Prostate gland (tissue), 2 donors: ENCODE measurements around the gene APOBEC3G. TPM values are rescaled to one million over a fixed set of nuclear protein-coding genes. Genes with fewer than 3 reads are reported as not detected.

ENCODE experiments used
- DNase-seq: peaks from one replicate; pipeline ENCODE4 v3.0.0-alpha.2; 2019; ENCODE audit warnings: low spot score
- H3K27ac ChIP-seq, 2 donors: fragments of 200-600 bp; sonication (generic); 2 replicates each; pipeline ENCODE4 v1.5.1; 2017 to 2019
- H3K27me3 ChIP-seq: fragments of 200-600 bp; sonication (generic); replicated peaks from 2 replicates; pipeline ENCODE4 v1.5.1; 2019; ENCODE audit not compliant: insufficient read depth
- H3K36me3 ChIP-seq, 2 donors: fragments of 200-600 bp; sonication (generic); 1 replicate in 1 of 2; 2 replicates in 1 of 2; pipeline versions ENCODE4 v1.5.1 to v1.8.1; 2017 to 2019
- H3K4me1 ChIP-seq: fragments of 200-600 bp; sonication (generic); replicated peaks from 2 replicates; pipeline ENCODE4 v1.5.1; 2019
- H3K4me3 ChIP-seq, 2 donors: fragments of 200-600 bp; sonication (generic); 2 replicates each; pipeline ENCODE4 v1.5.1; 2017 to 2019
- H3K9me3 ChIP-seq: fragments of 200-600 bp; sonication (generic); 2 replicates; pipeline ENCODE4 v1.5.1; 2017
- POLR2A ChIP-seq: fragments of 450-650 bp; IDR thresholded peaks from one replicate; pipeline ENCODE4 v1.6.1; 2016; ENCODE audit warnings: antibody characterized with exemption, mild to moderate bottlenecking
- POLR2AphosphoS5 ChIP-seq: sonication (generic); formaldehyde crosslinking; IDR thresholded peaks from one replicate; pipeline ENCODE4 v1.6.1; 2017; ENCODE audit warnings: antibody characterized with exemption
- WGBS: methylation state at CpG from one replicate; pipeline ENCODE4 v1.1.5; 2018; 5-methylcytosine and 5-hydroxymethylcytosine counted together
- intact Hi-C: fragments of 100-400 bp; cut with DNase I; formaldehyde crosslinking; loops from one replicate; pipeline ENCODE4 v1.14.2; 2022
- total RNA-seq, 2 donors: library from RNA; depleted of rRNA; stranded (reverse); fragments of >200 nt; gene quantifications; one replicate each; pipeline ENCODE4 v1.1.0, GENCODE V29; 2016
- TF ChIP-seq, protein P1 (sequence below), 4 experiments: fragments of 200-600 bp in 2 of 4; fragments of 450-650 bp in 2 of 4; sonication (generic) in 2 of 4; IDR thresholded peaks; 1 replicate in 3 of 4; 2 replicates in 1 of 4; pipeline ENCODE4 v1.5.1; 2016 to 2019; ENCODE audit warnings: antibody characterized with exemption in 4 of 4, mild to moderate bottlenecking in 2 of 4, moderate library complexity in 2 of 4

APOBEC3G gene
- total RNA-seq, 2 donors from 2014 or later = 17.7 to 52.3 TPM

DNA sequence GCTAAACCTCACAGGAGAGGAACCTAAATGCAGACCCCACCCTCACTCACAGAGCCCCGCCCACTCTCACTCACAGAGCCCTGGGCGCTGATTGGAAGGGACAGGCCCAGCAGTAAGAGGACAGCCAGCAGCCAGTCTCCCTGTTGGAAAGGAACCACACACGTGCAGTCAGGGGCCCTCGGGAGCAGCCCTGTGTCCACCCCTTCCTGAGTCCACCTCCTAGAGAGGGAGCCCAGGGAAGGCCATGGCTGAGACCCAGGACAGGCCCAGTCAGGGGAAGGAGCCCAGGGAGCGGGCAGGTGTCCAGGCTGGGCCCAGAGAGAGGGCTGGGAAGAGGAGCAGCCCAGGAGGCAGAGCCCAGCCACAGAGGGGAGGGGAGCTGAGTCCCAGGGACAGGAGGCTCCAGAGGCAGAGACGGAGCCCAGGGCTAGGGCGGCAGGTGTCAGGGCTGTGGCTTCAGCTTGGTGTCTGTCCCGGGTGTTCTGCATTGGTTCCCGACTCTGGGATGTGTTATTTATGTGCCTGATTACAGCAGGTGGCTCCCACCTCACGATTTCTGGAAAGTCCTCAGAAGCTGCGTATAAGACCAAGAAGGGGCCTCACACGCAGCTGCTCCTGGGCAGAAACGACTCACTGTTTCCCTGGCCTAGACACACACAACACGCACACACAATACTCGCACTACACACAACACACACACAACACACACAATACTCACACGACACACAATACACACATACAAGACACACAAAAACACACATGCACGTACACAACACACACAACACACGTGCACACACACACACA lies 11.0 kb downstream of the APOBEC3G start:
- Histone ChIP-seq H3K4me3 (no peak overlapping the region), H3K4me1 (no peaks in the 10 kb centered on the region), H3K27me3 (no peaks in the 10 kb centered on the region), H3K27ac (no peak overlapping the region), H3K9me3 (no peaks in the 10 kb centered on the region), H3K36me3 (no peaks in the 10 kb centered on the region)
- no peak for TF ChIP-seq POLR2A
- TF ChIP-seq, protein P1, sequence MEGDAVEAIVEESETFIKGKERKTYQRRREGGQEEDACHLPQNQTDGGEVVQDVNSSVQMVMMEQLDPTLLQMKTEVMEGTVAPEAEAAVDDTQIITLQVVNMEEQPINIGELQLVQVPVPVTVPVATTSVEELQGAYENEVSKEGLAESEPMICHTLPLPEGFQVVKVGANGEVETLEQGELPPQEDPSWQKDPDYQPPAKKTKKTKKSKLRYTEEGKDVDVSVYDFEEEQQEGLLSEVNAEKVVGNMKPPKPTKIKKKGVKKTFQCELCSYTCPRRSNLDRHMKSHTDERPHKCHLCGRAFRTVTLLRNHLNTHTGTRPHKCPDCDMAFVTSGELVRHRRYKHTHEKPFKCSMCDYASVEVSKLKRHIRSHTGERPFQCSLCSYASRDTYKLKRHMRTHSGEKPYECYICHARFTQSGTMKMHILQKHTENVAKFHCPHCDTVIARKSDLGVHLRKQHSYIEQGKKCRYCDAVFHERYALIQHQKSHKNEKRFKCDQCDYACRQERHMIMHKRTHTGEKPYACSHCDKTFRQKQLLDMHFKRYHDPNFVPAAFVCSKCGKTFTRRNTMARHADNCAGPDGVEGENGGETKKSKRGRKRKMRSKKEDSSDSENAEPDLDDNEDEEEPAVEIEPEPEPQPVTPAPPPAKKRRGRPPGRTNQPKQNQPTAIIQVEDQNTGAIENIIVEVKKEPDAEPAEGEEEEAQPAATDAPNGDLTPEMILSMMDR (IDR thresholded peaks at IDR 0.05) = no peak
- no peak for TF ChIP-seq POLR2AphosphoS5
- no peak for DNase-seq
- 55% methylated on average over 17 of the region's 18 CpGs for WGBS
- intact Hi-C loops = no loop called here

DNA sequence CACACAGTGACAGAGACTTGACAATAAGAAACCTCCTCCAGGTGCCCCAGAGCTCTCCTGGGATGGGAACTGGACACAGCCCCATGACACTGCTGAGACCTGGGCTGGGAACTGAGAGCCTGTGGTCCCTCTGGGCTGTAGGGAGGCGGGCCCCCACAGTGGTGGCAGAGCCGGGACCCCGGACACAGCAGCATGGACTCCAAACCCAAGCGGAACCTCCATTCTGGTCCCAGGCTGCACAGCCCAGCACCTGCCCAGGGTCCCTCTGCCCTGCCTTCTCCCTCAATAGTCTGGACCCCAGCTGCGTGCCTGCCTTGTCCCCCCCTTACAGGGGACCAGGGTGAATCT lies 11.6 kb downstream of the APOBEC3G start:
- 84% methylated on average over 5 of the region's 5 CpGs for WGBS
- no peak overlapping the region for H3K27ac ChIP-seq
- H3K4me1 ChIP-seq = no peaks in the 10 kb centered on the region
- H3K27me3 ChIP-seq = no peaks in the 10 kb centered on the region
- TF ChIP-seq, protein P1 (IDR thresholded peaks at IDR 0.05) = no peak
- TF ChIP-seq POLR2A (no peak), POLR2AphosphoS5 (no peak)
- DNase-seq = no peak
- no peaks in the 10 kb centered on the region for H3K9me3 ChIP-seq
- H3K36me3 ChIP-seq = no peaks in the 10 kb centered on the region
- no peak overlapping the region for H3K4me3 ChIP-seq
- intact Hi-C loops = no loop called here

DNA sequence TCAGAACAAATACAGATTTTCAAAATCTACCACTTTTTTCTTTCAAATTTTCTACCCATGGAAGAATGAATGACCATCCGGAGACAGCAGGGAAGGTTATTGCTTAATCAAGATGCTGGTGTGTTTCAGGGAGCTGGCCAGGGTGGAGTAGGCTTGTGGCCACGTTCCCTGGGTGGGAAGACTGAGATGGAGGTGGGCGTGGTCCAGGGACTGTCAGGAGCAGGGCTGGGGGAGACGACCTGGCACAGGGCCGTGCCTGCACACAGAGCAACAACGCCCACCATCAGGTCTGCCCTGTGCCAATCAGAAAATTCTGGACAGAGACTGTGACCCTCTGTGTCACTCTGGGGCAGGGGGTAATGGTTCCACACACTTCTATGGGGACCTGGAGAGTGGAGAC lies 12.9 kb downstream of the APOBEC3G start:
- WGBS = 71% methylated on average over 3 of the region's 6 CpGs
- Histone ChIP-seq H3K4me1 (no peaks in the 10 kb centered on the region), H3K36me3 (no peaks in the 10 kb centered on the region), H3K27me3 (no peaks in the 10 kb centered on the region), H3K4me3 (no peak overlapping the region), H3K27ac (no peak overlapping the region), H3K9me3 (no peaks in the 10 kb centered on the region)
- intact Hi-C loops = no loop called here
- DNase-seq = no peak
- TF ChIP-seq POLR2A (no peak), POLR2AphosphoS5 (no peak)
- TF ChIP-seq, protein P1 (IDR thresholded peaks at IDR 0.05) = no peak

DNA sequence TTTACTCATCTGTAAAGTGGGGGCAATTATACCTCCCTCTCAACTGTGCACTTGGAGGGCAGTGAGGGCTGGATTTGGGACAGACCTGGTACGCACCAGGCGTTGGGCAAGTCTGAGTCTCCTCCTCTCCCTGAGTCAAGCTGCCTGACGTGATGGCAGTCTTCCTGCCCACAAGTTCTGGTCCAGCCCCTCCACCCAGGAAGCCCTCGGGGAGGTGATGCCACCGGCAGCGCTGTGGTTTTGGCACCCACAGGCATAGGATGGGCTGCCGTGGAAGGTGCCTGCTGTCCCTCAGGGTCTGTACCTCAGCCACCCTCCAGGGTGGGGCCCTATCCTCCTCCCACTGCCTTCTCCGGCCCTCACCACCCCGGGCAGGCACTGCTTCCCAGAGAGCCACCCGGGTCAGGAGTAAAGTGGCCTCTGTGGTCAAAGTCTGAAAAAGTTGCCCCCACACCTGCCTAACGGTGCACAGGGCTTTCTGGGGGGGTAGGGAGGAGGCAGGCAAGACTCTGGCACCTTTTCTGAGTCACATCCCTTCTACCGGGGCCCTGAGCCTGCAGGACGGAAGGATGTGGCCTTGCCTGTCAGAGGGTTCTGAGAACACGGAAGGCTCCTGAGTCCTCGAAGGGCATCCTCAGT lies 13.5 kb downstream of the APOBEC3G start:
- WGBS = 67% methylated on average over 12 of the region's 15 CpGs
- intact Hi-C loops = no loop called here

More for the DNA sequence above, 13.5 kb downstream of the APOBEC3G start:
- TF ChIP-seq, protein P1 (IDR thresholded peaks at IDR 0.05) = no peak
- Histone ChIP-seq H3K4me1 (no peaks in the 10 kb centered on the region), H3K27me3 (no peaks in the 10 kb centered on the region), H3K4me3 (no peak overlapping the region), H3K9me3 (no peaks in the 10 kb centered on the region), H3K36me3 (no peaks in the 10 kb centered on the region), H3K27ac (no peak overlapping the region)
- no peak for DNase-seq
